ENCODE results near the gene MAD2L2. TPM values are rescaled to one million over a fixed set of nuclear protein-coding genes. Genes with fewer than 3 reads are reported as not detected.

The MAD2L2 gene
- total and polyA plus RNA-seq, 12 donors: 15.6 to 71.2 (median 28.1) TPM

DNA sequence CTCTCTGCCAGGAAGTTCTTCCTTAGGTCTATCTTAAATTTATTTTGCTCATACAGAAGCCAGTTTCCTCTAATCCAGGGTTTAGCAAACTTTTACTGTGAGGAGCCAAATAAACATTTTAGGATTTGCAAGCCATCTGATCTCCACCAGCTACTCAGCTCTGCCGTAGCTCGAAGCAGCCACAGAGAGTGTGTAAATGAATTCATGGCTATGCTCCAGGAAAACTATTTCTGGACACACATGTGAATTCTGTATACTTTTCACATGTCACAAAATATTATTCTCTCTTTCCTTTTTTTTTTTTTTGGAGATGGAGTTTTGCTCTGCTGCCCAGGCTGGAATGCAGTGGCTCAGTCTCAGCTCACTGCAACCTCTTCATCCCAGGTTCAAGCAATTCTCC, 41.6 kb upstream of the MAD2L2 start:
- no peak for DNase-seq
- Histone ChIP-seq H3K9me3 (replicated peaks in 1 of 3) (no peaks in the 10 kb centered on the region), H3K27ac (no peak overlapping the region), H3K36me3 (replicated peaks in 1 of 2) (no peaks in the 10 kb centered on the region), H3K27me3 (no peaks in the 10 kb centered on the region), H3K4me3 (no peak overlapping the region), H3K4me1 (replicated peaks in 1 of 2) (peaks cover 0 to 9% of the 10 kb centered on the region in 2 donors)
- no peak for TF ChIP-seq POLR2A (IDR thresholded peaks at IDR 0.05)
- TF ChIP-seq, protein P1, sequence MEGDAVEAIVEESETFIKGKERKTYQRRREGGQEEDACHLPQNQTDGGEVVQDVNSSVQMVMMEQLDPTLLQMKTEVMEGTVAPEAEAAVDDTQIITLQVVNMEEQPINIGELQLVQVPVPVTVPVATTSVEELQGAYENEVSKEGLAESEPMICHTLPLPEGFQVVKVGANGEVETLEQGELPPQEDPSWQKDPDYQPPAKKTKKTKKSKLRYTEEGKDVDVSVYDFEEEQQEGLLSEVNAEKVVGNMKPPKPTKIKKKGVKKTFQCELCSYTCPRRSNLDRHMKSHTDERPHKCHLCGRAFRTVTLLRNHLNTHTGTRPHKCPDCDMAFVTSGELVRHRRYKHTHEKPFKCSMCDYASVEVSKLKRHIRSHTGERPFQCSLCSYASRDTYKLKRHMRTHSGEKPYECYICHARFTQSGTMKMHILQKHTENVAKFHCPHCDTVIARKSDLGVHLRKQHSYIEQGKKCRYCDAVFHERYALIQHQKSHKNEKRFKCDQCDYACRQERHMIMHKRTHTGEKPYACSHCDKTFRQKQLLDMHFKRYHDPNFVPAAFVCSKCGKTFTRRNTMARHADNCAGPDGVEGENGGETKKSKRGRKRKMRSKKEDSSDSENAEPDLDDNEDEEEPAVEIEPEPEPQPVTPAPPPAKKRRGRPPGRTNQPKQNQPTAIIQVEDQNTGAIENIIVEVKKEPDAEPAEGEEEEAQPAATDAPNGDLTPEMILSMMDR (IDR thresholded peaks at IDR 0.05): no peak
- intact Hi-C loops (cut with DNase I): loop anchor here in 1 of 2 donors (5.0 kb wide), 1 partner anchor 70 kb away; the partner anchor contains the start of genes FBXO2 and FBXO44
- WGBS, 4 donors: 71 to 84% (median 77%) methylated on average over 2 of the region's 2 CpGs

DNA sequence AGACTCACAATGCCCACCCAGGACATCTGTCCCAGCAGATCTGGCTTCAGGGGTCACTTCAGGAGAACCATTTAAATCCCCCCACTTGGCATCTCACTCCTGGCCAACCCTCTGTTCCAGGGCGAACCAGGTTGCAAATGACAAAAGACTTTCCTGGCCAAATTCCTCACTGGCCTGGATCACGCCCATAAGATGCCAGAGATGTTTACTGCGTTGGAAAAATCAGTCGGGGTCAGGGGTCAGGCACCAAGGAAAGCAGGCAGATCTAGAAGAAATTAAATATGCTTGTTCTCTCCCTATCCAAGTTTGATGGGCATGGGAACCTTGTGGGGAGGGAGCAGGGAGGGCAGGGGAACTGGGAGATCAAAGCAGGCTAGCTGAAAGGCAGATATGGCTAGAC, 40.4 kb upstream of the MAD2L2 start:
- DNase-seq: no peak
- Histone ChIP-seq H3K9me3 (replicated peaks in 1 of 3) (no peaks in the 10 kb centered on the region), H3K27ac (no peak overlapping the region), H3K36me3 (replicated peaks in 1 of 2) (no peaks in the 10 kb centered on the region), H3K27me3 (no peaks in the 10 kb centered on the region), H3K4me1 (replicated peaks in 1 of 2) (peaks cover 0 to 9% of the 10 kb centered on the region in 2 donors), H3K4me3 (no peak overlapping the region)
- WGBS, 4 donors: 68 to 85% (median 79%) methylated on average over 4 of the region's 4 CpGs
- TF ChIP-seq, protein P1 (IDR thresholded peaks at IDR 0.05): no peak
- TF ChIP-seq POLR2A (IDR thresholded peaks at IDR 0.05): no peak
- intact Hi-C loops (cut with DNase I): loop anchor here in 1 of 2 donors (5.0 kb wide), 1 partner anchor 69 kb away; the partner anchor contains the start of genes FBXO2 and FBXO44

DNA sequence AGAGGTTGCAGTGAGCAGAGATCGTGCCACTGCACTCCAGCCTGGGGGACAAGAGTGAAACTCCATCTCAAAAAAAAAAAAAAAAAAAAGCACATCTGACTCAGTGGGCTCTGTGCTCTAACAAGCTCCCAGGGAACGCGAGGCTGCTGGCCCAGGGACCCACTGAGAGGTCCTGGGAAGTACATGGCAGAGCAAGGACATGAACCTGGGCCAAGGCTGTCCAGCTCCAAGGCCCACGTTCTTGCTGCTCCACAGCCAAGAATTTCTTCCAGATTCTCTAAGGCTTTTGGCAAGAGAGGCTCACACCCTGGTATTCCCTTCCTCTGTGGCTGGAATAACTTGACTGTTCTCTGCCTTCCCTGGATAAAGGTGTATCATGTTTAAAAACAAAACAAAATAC, 39.6 kb upstream of the MAD2L2 start:
- no peak overlapping the region for H3K4me3 ChIP-seq
- no peaks in the 10 kb centered on the region for H3K9me3 ChIP-seq (replicated peaks in 1 of 3)
- no peak for DNase-seq
- intact Hi-C loops (cut with DNase I): loop anchor here in 1 of 2 donors (5.0 kb wide), 1 partner anchor 68 kb away; the partner anchor contains the start of genes FBXO2 and FBXO44
- no peaks in the 10 kb centered on the region for H3K27me3 ChIP-seq
- 31 to 46% (median 38%) methylated on average over 4 of the region's 4 CpGs for WGBS, 4 donors
- no peak for TF ChIP-seq POLR2A (IDR thresholded peaks at IDR 0.05)
- TF ChIP-seq, protein P1 (IDR thresholded peaks at IDR 0.05): no peak
- peaks cover 0 to 9% of the 10 kb centered on the region in 2 donors for H3K4me1 ChIP-seq (replicated peaks in 1 of 2)
- H3K36me3 ChIP-seq (replicated peaks in 1 of 2): no peaks in the 10 kb centered on the region
- H3K27ac ChIP-seq: no peak overlapping the region

DNA sequence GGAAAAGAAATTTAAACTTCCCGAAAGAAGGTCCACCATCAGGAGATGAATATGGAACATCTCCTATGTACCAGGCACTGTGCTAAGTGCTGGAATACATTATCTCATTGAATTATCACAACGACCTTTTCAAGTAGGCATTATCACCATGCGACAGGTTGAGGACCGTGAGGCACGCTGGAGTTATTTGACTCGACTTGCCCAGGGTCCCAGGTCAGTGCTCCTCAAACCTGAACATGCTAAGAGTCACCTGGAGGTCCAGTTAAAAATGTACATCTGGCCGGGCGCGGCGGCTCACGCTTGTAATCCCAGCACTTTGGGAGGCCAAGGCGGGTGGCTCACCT, 39.1 kb upstream of the MAD2L2 start:
- intact Hi-C loops (cut with DNase I): loop anchor here in 1 of 2 donors (5.0 kb wide), 1 partner anchor 68 kb away; the partner anchor contains the start of genes FBXO2 and FBXO44
- no peak for TF ChIP-seq POLR2A (IDR thresholded peaks at IDR 0.05)
- TF ChIP-seq, protein P1 (IDR thresholded peaks at IDR 0.05): peak in 1 of 6 experiments; percentile 9
- Histone ChIP-seq H3K9me3 (replicated peaks in 1 of 3) (no peaks in the 10 kb centered on the region), H3K27me3 (no peaks in the 10 kb centered on the region), H3K4me3 (no peak overlapping the region), H3K4me1 (replicated peaks in 1 of 2) (peaks cover 0 to 9% of the 10 kb centered on the region in 2 donors), H3K36me3 (replicated peaks in 1 of 2) (no peaks in the 10 kb centered on the region), H3K27ac (no peak overlapping the region)
- WGBS, 4 donors: 62 to 70% (median 66%) methylated on average over 12 of the region's 12 CpGs
- DNase-seq: no peak
